Neural cell (in vitro differentiated cells): ENCODE results near the gene UCP2. TPM values are rescaled to one million over a fixed set of nuclear protein-coding genes. Genes with fewer than 3 reads are reported as not detected.

Experiments
- H2AFZ ChIP-seq: fragments of 200-600, 300-800 bp; sonication (generic), shearing (Covaris generic); 2 replicates; pipeline ENCODE4 v1.6.0; 2014; ENCODE audit warnings: low read depth, mild to moderate bottlenecking, antibody characterized with exemption, low read length, moderate library complexity
- H3F3A ChIP-seq: fragments of 200-600 bp; shearing (Covaris generic); 2 replicates; pipeline ENCODE4 v1.6.1; 2016; ENCODE audit warnings: mild to moderate bottlenecking, moderate library complexity, mixed read lengths, antibody characterized with exemption, low read length; ENCODE audit not compliant: insufficient read depth, poor library complexity, severe bottlenecking
- H3K27ac ChIP-seq: fragments of 200-600, 300-800 bp; sonication (generic), shearing (Covaris generic); 2 replicates; pipeline ENCODE4 v1.5.1; 2014; ENCODE audit warnings: mild to moderate bottlenecking, low read length, moderate library complexity
- H3K27me3 ChIP-seq: fragments of 300-800, 200-600 bp; sonication (generic), shearing (Covaris generic); 2 replicates; pipeline ENCODE4 v1.6.0; 2014; ENCODE audit warnings: mild to moderate bottlenecking, low read depth, low read length, moderate library complexity; ENCODE audit not compliant: insufficient read depth
- H3K36me3 ChIP-seq: fragments of 300-800, 200-600 bp; sonication (generic), shearing (Covaris generic); 2 replicates; pipeline ENCODE4 v1.5.1; 2014; ENCODE audit warnings: mild to moderate bottlenecking, antibody characterized with exemption, low read length, moderate library complexity; ENCODE audit not compliant: insufficient read depth
- H3K4me2 ChIP-seq: fragments of 300-800, 200-600 bp; sonication (generic), shearing (Covaris generic); 2 replicates; pipeline ENCODE4 v1.6.0; 2014; ENCODE audit warnings: mild to moderate bottlenecking, low read length
- H3K4me3 ChIP-seq: fragments of 300-800, 200-600 bp; sonication (generic), shearing (Covaris generic); 2 replicates; pipeline ENCODE4 v1.5.1; 2014; ENCODE audit warnings: mild to moderate bottlenecking, low read length, moderate library complexity
- H3K79me2 ChIP-seq: fragments of 200-600 bp; shearing (Covaris generic); replicated peaks from 2 replicates; pipeline ENCODE4 v1.6.0; 2014; ENCODE audit warnings: mild to moderate bottlenecking, low read length, moderate library complexity; ENCODE audit not compliant: insufficient read depth
- H3K9ac ChIP-seq: fragments of 300-800, 200-600 bp; sonication (generic), shearing (Covaris generic); 2 replicates; pipeline ENCODE4 v1.6.1; 2016; ENCODE audit warnings: mild to moderate bottlenecking, low read length, mixed read lengths
- H3K9me2 ChIP-seq: fragments of 200-600 bp; shearing (Covaris generic); 2 replicates; pipeline ENCODE4 v1.6.1; 2016; ENCODE audit warnings: mild to moderate bottlenecking, low read length, mixed read lengths; ENCODE audit not compliant: insufficient read depth
- H3K9me3 ChIP-seq: fragments of 200-600, 300-800 bp; sonication (generic), shearing (Covaris generic); 2 replicates; pipeline ENCODE4 v1.6.1; 2016; ENCODE audit warnings: mild to moderate bottlenecking, mixed run types, low read length, moderate library complexity, mixed read lengths
- H4K20me1 ChIP-seq: fragments of 200-600 bp; shearing (Covaris generic); 2 replicates; pipeline ENCODE4 v1.6.1; 2016; ENCODE audit warnings: mild to moderate bottlenecking, mixed run types; ENCODE audit not compliant: insufficient read depth
- CTCF ChIP-seq: fragments of 450-650 bp; IDR thresholded peaks from 2 replicates; pipeline ENCODE4 v1.5.1; 2014; ENCODE audit warnings: antibody characterized with exemption, mild to moderate bottlenecking, moderate library complexity; ENCODE audit not compliant: poor library complexity, severe bottlenecking
- EP300 ChIP-seq: fragments of 450-650 bp; conservative IDR thresholded peaks from 2 replicates; pipeline ENCODE4 v1.6.1; 2014; ENCODE audit warnings: antibody characterized with exemption, mild to moderate bottlenecking, moderate library complexity; ENCODE audit not compliant: poor library complexity, severe bottlenecking
- EZH2 ChIP-seq: fragments of 200-600, 300-800 bp; shearing (Covaris generic), sonication (generic); IDR thresholded peaks from 2 replicates; pipeline ENCODE4 v1.6.1; 2014; ENCODE audit warnings: antibody characterized with exemption, low read length, borderline replicate concordance, mild to moderate bottlenecking; ENCODE audit not compliant: insufficient read depth, poor library complexity, severe bottlenecking
- MXI1 ChIP-seq: fragments of 450-650 bp; conservative IDR thresholded peaks from 2 replicates; pipeline ENCODE4 v1.6.1; 2014; ENCODE audit warnings: antibody characterized with exemption, mild to moderate bottlenecking; ENCODE audit not compliant: poor library complexity, severe bottlenecking
- POLR2AphosphoS5 ChIP-seq: IDR thresholded peaks from 2 replicates; pipeline ENCODE4 v1.6.1; 2012
- RAD21 ChIP-seq: fragments of 450-650 bp; conservative IDR thresholded peaks from 2 replicates; pipeline ENCODE4 v1.6.1; 2014; ENCODE audit warnings: antibody characterized with exemption, mild to moderate bottlenecking, moderate library complexity
- REST ChIP-seq: IDR thresholded peaks from 2 replicates; pipeline ENCODE4 v1.6.1; 2012; ENCODE audit warnings: borderline replicate concordance
- SMC3 ChIP-seq: fragments of 450-650 bp; conservative IDR thresholded peaks from 2 replicates; pipeline ENCODE4 v1.6.1; 2014; ENCODE audit warnings: antibody characterized with exemption, mild to moderate bottlenecking, moderate library complexity; ENCODE audit not compliant: poor library complexity
- TAF1 ChIP-seq: IDR thresholded peaks from 2 replicates; pipeline ENCODE4 v1.6.1; 2012; ENCODE audit warnings: low read depth
- polyA plus RNA-seq: library from polyadenylated mRNA; depleted of rRNA; stranded (reverse); fragments of >200 nt; gene quantifications from 2 replicates; pipeline ENCODE4 v1.2.3, GENCODE V29; 2014

Gene UCP2
- polyA plus RNA-seq, 1 donor from 2014 or later = not detected

GRCh38 chr11:73963861-73964260 lies 18.8 kb downstream of the UCP2 start:
- Histone ChIP-seq H2AFZ (no peak overlapping the region), H3K9ac (no peak overlapping the region), H3K27me3 (no peaks in the 10 kb centered on the region), H3K9me3 (no peaks in the 10 kb centered on the region), H3F3A (no peaks in the 10 kb centered on the region), H3K27ac (no peak overlapping the region), H3K9me2 (no peaks in the 10 kb centered on the region), H3K4me3 (no peak overlapping the region), H3K36me3 (no peaks in the 10 kb centered on the region), H3K79me2 (no peaks in the 10 kb centered on the region), H4K20me1 (no peaks in the 10 kb centered on the region), H3K4me2 (no peak overlapping the region)
- TF ChIP-seq TAF1 = no peak
- no peak for TF ChIP-seq SMC3
- no peak for TF ChIP-seq EZH2
- no peak for TF ChIP-seq POLR2AphosphoS5
- no peak for TF ChIP-seq CTCF
- TF ChIP-seq RAD21 = no peak
- no peak for TF ChIP-seq MXI1
- no peak for TF ChIP-seq EP300
- no peak for TF ChIP-seq REST

- no peaks in the 10 kb centered on the region for H3F3A ChIP-seq
- H3K9ac ChIP-seq = no peak overlapping the region
- H3K27ac ChIP-seq = no peak overlapping the region
- H3K9me2 ChIP-seq = no peaks in the 10 kb centered on the region
- no peaks in the 10 kb centered on the region for H3K27me3 ChIP-seq
- H3K9me3 ChIP-seq = no peaks in the 10 kb centered on the region
- TF ChIP-seq CTCF = no peak
- no peak for TF ChIP-seq RAD21
- no peaks in the 10 kb centered on the region for H3K36me3 ChIP-seq
- no peak overlapping the region for H3K4me2 ChIP-seq
- no peak overlapping the region for H2AFZ ChIP-seq
- no peaks in the 10 kb centered on the region for H3K79me2 ChIP-seq
- no peak overlapping the region for H3K4me3 ChIP-seq
- no peaks in the 10 kb centered on the region for H4K20me1 ChIP-seq
These were observed 20.4 kb downstream of the UCP2 start for GRCh38 chr11:73962101-73962705.
